ENCODE measurements around the gene STK32B. TPM values are rescaled to one million over a fixed set of nuclear protein-coding genes. Genes with fewer than 3 reads are reported as not detected.

The STK32B gene
- total and polyA plus RNA-seq, 4 donors = 0.02 to 0.28 (median 0.08) TPM; not detected in 1

DNA sequence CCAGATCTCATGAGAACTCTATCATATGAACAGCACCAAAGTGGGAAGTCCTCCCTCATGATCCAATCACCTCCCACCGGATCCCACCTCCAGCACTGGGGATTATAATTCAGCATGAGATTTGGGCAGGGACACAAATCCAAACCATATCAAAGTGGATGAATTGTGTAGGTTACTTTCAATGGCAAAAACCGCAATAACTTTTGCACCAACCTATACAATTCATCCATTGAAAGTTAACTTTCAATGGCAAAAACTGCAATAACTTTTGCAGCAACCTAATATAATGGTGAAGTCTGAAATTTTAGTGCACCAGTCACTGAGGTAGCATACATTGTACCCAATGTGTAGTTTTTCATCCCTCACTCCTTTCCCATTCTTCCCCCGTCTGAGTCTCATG lies 16.6 kb downstream of the STK32B start:
- Histone ChIP-seq H3K4me1 (ENCODE audit: control insufficient read depth in 4 of 4, insufficient read depth in 4 of 4, low read length in 3 of 4) (no peaks in the 10 kb centered on the region), H3K36me3 (ENCODE audit: control insufficient read depth in 4 of 4, insufficient read depth in 3 of 4, low read depth in 1 of 4, low read length in 3 of 4) (no peaks in the 10 kb centered on the region), H3K4me3 (ENCODE audit: low read depth in 1 of 3, low read length in 3 of 3) (no peak overlapping the region), H3K27me3 (ENCODE audit: control insufficient read depth in 4 of 4, insufficient read depth in 4 of 4, low read length in 3 of 4) (no peaks in the 10 kb centered on the region), H3K9me3 (ENCODE audit: control insufficient read depth in 4 of 4, low read length in 3 of 4) (no peaks in the 10 kb centered on the region), H3K27ac (ENCODE audit: low read depth in 1 of 2, low read length in 2 of 2) (no peak overlapping the region), H3K9ac (ENCODE audit: low read depth in 1 of 2, low read length in 2 of 2) (no peak overlapping the region)
- 86% methylated on average over 3 of the region's 3 CpGs for WGBS
- no peak for DNase-seq (ENCODE audit: low spot score)
- TF ChIP-seq FOXA2 (IDR thresholded peaks at IDR 0.05) (no peak), GABPA (IDR thresholded peaks at IDR 0.05 in 1 of 2, conservative IDR thresholded peaks at IDR 0.05 in 1 of 2) (no peak), YY1 (IDR thresholded peaks at IDR 0.05) (no peak), EGR1 (IDR thresholded peaks at IDR 0.05; ENCODE audit: low read depth in 2 of 2) (no peak), NR2F2 (IDR thresholded peaks at IDR 0.05) (no peak), JUND (IDR thresholded peaks at IDR 0.05) (no peak), HNF4A (conservative IDR thresholded peaks at IDR 0.05) (no peak), RXRA (IDR thresholded peaks at IDR 0.05) (no peak)
- TF ChIP-seq, protein P1, sequence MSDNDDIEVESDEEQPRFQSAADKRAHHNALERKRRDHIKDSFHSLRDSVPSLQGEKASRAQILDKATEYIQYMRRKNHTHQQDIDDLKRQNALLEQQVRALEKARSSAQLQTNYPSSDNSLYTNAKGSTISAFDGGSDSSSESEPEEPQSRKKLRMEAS (IDR thresholded peaks at IDR 0.05) = no peak

GRCh38 chr4:5069901-5070300 lies 18.6 kb downstream of the STK32B start:
- WGBS = 55% methylated on average over 5 of the region's 5 CpGs
- no peaks in the 10 kb centered on the region for H3K9me3 ChIP-seq (ENCODE audit: control insufficient read depth in 4 of 4, low read length in 3 of 4)
- H3K9ac ChIP-seq (ENCODE audit: low read depth in 1 of 2, low read length in 2 of 2) = no peak overlapping the region
- no peaks in the 10 kb centered on the region for H3K4me1 ChIP-seq (ENCODE audit: control insufficient read depth in 4 of 4, insufficient read depth in 4 of 4, low read length in 3 of 4)
- no peaks in the 10 kb centered on the region for H3K27me3 ChIP-seq (ENCODE audit: control insufficient read depth in 4 of 4, insufficient read depth in 4 of 4, low read length in 3 of 4)
- no peak for DNase-seq (ENCODE audit: low spot score)
- H3K27ac ChIP-seq (ENCODE audit: low read depth in 1 of 2, low read length in 2 of 2) = no peak overlapping the region
- H3K4me3 ChIP-seq (ENCODE audit: low read depth in 1 of 3, low read length in 3 of 3) = no peak overlapping the region
- TF ChIP-seq HNF4A (conservative IDR thresholded peaks at IDR 0.05) = no peak
- TF ChIP-seq YY1 (IDR thresholded peaks at IDR 0.05) = no peak
- TF ChIP-seq FOXA2 (IDR thresholded peaks at IDR 0.05) = no peak
- TF ChIP-seq JUND (IDR thresholded peaks at IDR 0.05) = no peak
- TF ChIP-seq EGR1 (IDR thresholded peaks at IDR 0.05; ENCODE audit: low read depth in 2 of 2) = no peak
- H3K36me3 ChIP-seq (ENCODE audit: control insufficient read depth in 4 of 4, insufficient read depth in 3 of 4, low read depth in 1 of 4, low read length in 3 of 4) = no peaks in the 10 kb centered on the region

DNA sequence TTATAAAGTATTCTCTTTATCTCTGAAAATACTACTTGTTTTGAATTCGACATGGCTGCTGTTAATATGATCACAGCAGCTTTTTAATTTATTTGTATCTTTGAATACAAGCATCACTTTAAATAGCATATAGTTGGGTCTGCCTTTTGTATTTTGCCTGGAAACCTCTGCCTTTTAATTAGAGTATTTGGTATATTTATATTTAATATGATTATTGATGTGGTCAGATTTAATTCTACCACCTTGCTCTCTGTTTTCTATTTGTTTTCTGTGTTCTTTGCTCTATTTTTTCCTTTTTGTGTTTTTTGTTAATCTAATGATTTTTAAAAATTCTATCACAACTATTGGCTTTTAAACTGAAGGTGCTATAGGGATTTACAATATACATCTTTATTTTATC lies 21.7 kb downstream of the STK32B start:
- Histone ChIP-seq H3K27ac (ENCODE audit: low read depth in 1 of 2, low read length in 2 of 2) (no peak overlapping the region), H3K9ac (ENCODE audit: low read depth in 1 of 2, low read length in 2 of 2) (no peak overlapping the region), H3K27me3 (ENCODE audit: control insufficient read depth in 4 of 4, insufficient read depth in 4 of 4, low read length in 3 of 4) (no peaks in the 10 kb centered on the region), H3K4me1 (ENCODE audit: control insufficient read depth in 4 of 4, insufficient read depth in 4 of 4, low read length in 3 of 4) (no peaks in the 10 kb centered on the region), H3K9me3 (ENCODE audit: control insufficient read depth in 4 of 4, low read length in 3 of 4) (peaks cover 0 to 6% (median 1%) of the 10 kb centered on the region in 4 donors), H3K36me3 (ENCODE audit: control insufficient read depth in 4 of 4, insufficient read depth in 3 of 4, low read depth in 1 of 4, low read length in 3 of 4) (no peaks in the 10 kb centered on the region), H3K4me3 (ENCODE audit: low read depth in 1 of 3, low read length in 3 of 3) (no peak overlapping the region)
- DNase-seq (ENCODE audit: low spot score) = no peak
- WGBS = 66% methylated on average over 1 of the region's 1 CpG
- TF ChIP-seq JUND (IDR thresholded peaks at IDR 0.05) (no peak), CTCF (IDR thresholded peaks at IDR 0.05; ENCODE audit: low read depth, low read length, missing input control) (no peak), NR2F2 (IDR thresholded peaks at IDR 0.05) (no peak), HNF4G (IDR thresholded peaks at IDR 0.05) (no peak), TAF1 (conservative IDR thresholded peaks at IDR 0.05) (no peak)
- TF ChIP-seq, protein P2, sequence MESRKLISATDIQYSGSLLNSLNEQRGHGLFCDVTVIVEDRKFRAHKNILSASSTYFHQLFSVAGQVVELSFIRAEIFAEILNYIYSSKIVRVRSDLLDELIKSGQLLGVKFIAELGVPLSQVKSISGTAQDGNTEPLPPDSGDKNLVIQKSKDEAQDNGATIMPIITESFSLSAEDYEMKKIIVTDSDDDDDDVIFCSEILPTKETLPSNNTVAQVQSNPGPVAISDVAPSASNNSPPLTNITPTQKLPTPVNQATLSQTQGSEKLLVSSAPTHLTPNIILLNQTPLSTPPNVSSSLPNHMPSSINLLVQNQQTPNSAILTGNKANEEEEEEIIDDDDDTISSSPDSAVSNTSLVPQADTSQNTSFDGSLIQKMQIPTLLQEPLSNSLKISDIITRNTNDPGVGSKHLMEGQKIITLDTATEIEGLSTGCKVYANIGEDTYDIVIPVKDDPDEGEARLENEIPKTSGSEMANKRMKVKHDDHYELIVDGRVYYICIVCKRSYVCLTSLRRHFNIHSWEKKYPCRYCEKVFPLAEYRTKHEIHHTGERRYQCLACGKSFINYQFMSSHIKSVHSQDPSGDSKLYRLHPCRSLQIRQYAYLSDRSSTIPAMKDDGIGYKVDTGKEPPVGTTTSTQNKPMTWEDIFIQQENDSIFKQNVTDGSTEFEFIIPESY (IDR thresholded peaks at IDR 0.05) = no peak

Measured in liver (tissue), 9 donors.